Adrenal gland (tissue), 5 donors: ENCODE measurements around the gene RPA3.

Experiments used
- CTCF ChIP-seq, 6 experiments: fragments of 450-650 bp in 4 of 6; fragments of 200-600 bp in 2 of 6; sonication (generic) in 1 of 6; IDR thresholded peaks; 1 replicate in 5 of 6; 2 replicates in 1 of 6; pipeline versions ENCODE4 v1.5.1 to v1.8.0; 2016 to 2021; ENCODE audit warnings: antibody characterized with exemption in 6 of 6, mild to moderate bottlenecking in 2 of 6, moderate library complexity in 1 of 6
- POLR2A ChIP-seq, 2 donors: fragments of 450-650 bp; IDR thresholded peaks; one replicate each; pipeline ENCODE4 v1.6.1; 2017; ENCODE audit warnings: antibody characterized with exemption in 2 of 2, mild to moderate bottlenecking in 2 of 2, moderate library complexity in 1 of 2
- donor health status: DM: no; HTN: no; CAD: no.

GRCh38 chr7:7652798-7653540 is 65.4 kb downstream of the RPA3 start:
- TF ChIP-seq CTCF (IDR thresholded peaks at IDR 0.05), result no peak
- TF ChIP-seq POLR2A (IDR thresholded peaks at IDR 0.05), result no peak
